ENCODE measurements around the gene ANKRD22.
"Not testable (repeated sequence)": the region's sequence is repeated elsewhere in the genome, so short reads cannot be mapped to it uniquely, and the experiment has no call there.

The ANKRD22 gene

DNA sequence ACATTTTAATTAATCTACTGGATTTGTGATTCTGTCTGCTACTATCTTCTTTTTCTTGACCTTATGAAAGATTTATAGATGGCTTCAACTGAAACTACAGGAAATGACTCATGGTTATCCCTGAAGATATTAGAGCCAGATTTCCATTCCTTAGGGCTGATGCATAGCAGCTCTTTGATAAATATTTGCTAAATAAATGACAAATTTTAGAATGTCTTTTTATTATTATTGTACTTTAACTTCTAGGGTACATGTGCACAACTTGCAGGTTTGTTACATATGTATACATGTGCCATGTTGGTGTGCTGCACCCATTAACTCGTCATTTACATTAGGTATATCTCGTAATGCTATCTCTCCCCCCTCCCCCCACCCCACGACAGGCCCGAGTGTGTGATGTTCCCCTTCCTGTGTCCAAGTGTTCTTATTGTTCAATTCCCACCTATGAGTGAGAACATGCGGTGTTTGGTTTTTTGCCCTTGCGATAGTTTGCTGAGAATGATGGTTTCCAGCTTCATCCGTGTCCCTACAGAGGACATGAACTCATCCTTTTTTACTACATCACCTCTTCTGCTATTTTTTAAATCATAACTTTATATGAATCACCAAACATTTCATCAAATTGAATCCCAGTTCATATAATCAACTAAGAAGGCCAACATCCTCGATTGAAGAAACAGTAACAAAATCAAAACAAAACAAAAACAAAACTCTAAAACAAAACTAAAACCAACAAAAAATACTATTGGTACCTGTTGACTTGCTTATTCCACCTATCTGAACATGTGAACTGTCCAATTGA lies 31.2 kb upstream of the ANKRD22 start:
- H3K4me1 Mint-ChIP-seq (ENCODE audit: low read depth), result peaks cover 84% of the 10 kb centered on the region
- peak overlapping the region; percentile 96 for H3K27ac Mint-ChIP-seq
- peaks cover 28% of the 10 kb centered on the region for H3K36me3 Mint-ChIP-seq (ENCODE audit: low read depth)
- not testable (repeated sequence) for H3K27me3 Mint-ChIP-seq, H3K9me3 Mint-ChIP-seq
- H3K4me3 Mint-ChIP-seq, result peak overlapping the region; percentile 98

DNA sequence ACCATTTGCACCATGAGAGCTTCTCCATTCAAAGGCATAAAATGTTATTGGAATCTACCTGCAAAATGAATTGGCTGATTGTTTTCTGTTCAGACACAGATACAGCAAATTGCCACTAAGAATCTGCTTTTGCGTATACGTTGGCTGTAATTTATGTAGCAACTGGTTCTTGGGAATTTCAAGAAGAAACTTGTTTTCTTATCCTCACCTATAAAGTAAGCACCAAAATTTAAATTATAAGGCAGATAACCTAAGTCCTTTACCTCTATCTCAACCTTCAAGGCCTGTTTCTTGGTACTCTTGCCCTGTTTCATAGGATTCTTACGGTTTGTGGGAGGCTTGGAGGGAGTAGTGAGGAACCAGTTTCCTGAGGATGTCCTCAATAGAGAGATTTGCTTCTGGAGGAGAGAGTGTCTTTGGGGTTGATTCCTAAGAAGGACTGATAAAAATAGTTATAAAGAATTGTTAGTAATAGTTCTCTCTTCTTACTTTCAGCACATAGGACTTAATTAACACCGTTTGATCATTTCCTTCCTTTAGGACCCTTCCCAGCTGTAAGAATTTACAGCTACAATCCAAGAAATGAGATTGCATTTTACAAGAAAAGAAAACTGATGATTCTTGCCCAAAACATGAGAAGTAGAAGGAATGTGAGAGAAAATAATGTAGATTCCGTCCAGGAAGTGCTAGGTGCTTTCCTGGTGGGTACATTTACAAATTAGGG lies 30.4 kb upstream of the ANKRD22 start:
- Mint-ChIP-seq H3K9me3 (no peaks in the 10 kb centered on the region), H3K36me3 (ENCODE audit: low read depth) (peaks cover 28% of the 10 kb centered on the region), H3K27ac (peak overlapping the region; percentile 96), H3K4me1 (ENCODE audit: low read depth) (peaks cover 81% of the 10 kb centered on the region), H3K4me3 (peak overlapping the region; percentile 98), H3K27me3 (no peaks in the 10 kb centered on the region)

DNA sequence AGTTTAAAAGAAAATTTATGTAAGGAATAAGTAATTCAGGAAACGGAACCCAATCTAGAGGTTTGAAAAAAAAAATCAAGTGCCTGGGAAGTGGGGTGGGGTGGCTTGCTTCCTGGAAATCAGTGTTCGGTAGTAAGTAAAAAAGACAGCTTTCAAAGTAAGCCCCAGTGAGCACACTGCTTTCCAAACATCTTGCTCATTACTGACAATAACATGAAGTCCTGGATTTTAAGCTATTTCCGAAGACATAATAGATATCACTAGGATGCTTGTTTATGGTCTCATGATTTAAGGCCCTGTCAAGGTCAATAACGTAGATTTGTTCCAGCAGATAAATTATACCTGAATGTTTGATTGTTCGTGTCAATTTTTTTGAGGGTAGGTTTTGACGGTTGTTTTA lies 29.7 kb upstream of the ANKRD22 start:
- Mint-ChIP-seq H3K27me3 (no peaks in the 10 kb centered on the region), H3K4me1 (ENCODE audit: low read depth) (peaks cover 73% of the 10 kb centered on the region), H3K27ac (peak overlapping the region; percentile 96), H3K4me3 (peak overlapping the region; percentile 98), H3K9me3 (no peaks in the 10 kb centered on the region), H3K36me3 (ENCODE audit: low read depth) (peaks cover 28% of the 10 kb centered on the region)

DNA sequence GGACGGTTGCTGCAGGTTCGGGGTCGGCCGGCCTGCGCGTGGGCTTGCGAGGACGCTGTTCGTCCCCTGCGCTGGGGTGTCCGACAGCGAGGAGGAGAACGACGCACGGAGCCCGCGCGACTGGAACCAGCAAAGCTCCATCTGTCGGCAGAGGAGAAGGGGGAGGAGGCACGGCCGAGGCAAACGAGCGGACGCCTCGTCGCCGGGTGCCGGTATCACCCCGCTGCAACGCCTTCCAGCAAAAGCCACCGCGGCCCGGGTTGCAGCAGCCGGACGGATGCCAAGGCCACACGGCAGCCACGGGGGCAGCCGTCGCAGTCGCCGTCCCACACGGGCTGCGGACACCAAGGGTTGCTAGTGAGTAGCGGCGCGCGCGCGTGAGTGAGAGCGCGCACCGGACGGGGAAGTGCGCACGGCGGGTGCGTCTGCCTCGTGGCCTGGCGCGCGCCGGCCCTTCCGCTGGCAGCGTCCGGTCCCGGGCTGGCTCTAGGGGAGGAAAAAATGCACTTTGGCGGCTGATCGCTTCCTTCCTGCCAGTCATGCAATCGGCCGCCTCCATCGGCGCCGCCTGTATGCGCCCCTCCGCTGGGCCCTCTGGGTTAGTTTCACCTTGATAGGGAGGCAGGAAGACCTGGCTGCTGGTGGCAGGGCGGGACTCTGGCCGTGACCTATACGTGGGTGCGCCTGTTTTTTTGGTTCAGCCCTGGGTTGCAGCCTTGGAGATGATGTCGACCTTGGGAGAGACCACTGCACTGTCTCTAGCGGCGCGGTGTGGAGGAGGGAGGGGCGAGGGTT lies 28.8 kb upstream of the ANKRD22 start:
- Mint-ChIP-seq H3K36me3 (ENCODE audit: low read depth) (peaks cover 28% of the 10 kb centered on the region), H3K27me3 (no peaks in the 10 kb centered on the region), H3K4me1 (ENCODE audit: low read depth) (peaks cover 65% of the 10 kb centered on the region), H3K27ac (peak overlapping the region; percentile 96), H3K9me3 (no peaks in the 10 kb centered on the region), H3K4me3 (peak overlapping the region; percentile 98)

DNA sequence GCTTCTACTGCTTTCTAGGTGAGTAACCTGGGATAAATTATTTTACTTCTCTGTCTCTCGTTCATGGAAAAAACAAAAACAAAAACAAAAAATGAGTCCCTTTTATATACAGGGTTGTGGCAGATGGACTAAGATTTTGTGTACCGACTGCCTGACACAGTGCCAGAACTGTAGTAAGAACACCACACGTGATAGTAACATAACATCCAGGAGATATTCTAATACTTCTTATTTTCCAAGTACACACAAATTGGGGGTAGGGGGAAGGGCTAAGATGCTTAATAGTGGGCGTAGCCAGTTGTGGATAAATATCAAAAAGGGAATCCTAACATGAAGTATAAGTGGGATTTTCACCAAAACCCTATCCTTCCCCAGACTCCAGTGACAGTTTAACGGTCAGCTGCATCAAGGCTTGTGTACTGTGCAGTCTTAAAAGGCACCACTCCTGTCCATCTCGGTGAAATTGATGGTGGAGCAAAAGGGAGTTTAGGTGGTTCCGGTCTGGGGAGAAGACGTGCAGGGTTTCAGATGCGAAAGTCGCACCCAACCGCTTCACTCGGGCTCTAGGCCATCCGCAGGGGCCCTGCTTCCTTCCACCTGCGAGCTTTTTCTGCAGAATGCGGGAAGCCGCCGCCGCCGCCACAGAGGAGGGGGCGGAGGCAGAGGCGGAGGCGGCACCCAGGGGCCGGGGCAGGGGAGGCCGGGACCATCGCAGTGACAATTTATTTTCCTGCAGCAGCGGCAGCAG lies 28.1 kb upstream of the ANKRD22 start, which contains the start of gene STAMBPL1:
Gene STAMBPL1 (plus strand): TSS at position 712 of the 748 bp plus-strand sequence. CDS start 21,464 bp downstream, outside the sequence.
- Mint-ChIP-seq H3K36me3 (ENCODE audit: low read depth) (peaks cover 23% of the 10 kb centered on the region), H3K4me1 (ENCODE audit: low read depth) (peaks cover 57% of the 10 kb centered on the region), H3K27ac (peak within 1 kb of the TSS; percentile 96), H3K9me3 (no peaks in the 10 kb centered on the region), H3K27me3 (peaks cover 2% of the 10 kb centered on the region), H3K4me3 (peak within 1 kb of the TSS; percentile 98)

DNA sequence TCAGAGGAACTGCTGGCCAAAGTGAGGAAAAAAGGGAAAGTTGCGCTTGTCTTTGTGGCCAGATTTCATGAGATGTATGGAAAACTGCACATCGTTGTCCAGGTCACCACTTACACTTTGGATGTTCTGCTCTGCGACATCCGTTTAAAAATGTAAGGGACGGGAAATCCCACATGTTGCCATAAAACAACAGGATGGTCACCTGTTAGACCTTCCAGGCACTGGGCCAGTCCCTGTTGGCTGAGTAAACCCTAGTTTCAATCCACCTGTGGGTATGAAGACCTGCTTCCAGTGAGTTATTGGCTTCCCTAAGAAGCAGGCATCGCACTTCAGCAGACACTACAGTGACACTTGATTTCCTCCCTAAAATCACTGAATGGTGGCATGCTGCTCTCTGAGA lies 25.7 kb upstream of the ANKRD22 start:
- H3K36me3 Mint-ChIP-seq (ENCODE audit: low read depth), result peaks cover 9% of the 10 kb centered on the region
- no peak overlapping the region for H3K27ac Mint-ChIP-seq
- H3K27me3 Mint-ChIP-seq, result peaks cover 4% of the 10 kb centered on the region
- no peaks in the 10 kb centered on the region for H3K9me3 Mint-ChIP-seq
- H3K4me3 Mint-ChIP-seq, result no peak overlapping the region
- peaks cover 33% of the 10 kb centered on the region for H3K4me1 Mint-ChIP-seq (ENCODE audit: low read depth)

DNA sequence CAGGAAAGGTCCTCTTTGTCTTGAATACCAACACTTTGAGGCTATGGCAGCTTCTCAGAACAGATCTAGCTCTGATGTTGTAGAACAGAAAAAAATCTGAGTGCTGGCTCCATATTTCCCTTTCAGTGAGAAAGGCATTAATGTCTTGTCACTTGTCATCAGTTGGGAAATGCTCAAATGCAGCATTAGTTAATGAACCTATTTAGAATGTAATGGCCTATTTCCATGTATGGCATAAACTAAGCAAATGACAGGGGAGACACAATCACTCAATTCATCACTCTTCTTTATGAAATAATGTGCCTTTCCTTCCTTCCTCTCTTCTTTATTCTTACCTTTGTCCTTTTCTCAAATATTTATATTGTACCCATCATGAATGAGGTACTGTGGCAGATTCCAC lies 23.4 kb upstream of the ANKRD22 start:
- H3K4me3 Mint-ChIP-seq, result no peak overlapping the region
- H3K4me1 Mint-ChIP-seq (ENCODE audit: low read depth), result peaks cover 21% of the 10 kb centered on the region
- no peak overlapping the region for H3K27ac Mint-ChIP-seq
- peaks cover 4% of the 10 kb centered on the region for H3K27me3 Mint-ChIP-seq
- no peaks in the 10 kb centered on the region for H3K36me3 Mint-ChIP-seq (ENCODE audit: low read depth)
- H3K9me3 Mint-ChIP-seq, result no peaks in the 10 kb centered on the region

DNA sequence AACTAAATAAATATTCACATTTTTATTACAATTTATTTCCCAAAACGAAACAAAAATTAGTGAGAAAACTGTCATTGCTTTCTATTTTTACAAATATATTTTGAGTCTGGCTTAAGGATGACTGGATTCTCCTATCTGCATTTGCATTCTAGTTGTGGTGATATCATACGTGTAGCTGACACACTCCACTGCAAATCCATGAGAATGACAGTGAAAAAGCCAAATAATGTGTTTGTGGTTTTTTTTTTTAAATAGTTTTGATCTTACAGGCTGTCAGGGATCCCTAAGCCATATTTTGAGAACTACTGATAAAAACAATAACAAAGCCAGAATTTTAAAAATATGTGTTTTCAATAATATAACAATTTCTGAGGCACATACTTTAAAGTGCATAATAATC lies 22.6 kb upstream of the ANKRD22 start:
- Mint-ChIP-seq H3K4me3 (no peak overlapping the region), H3K27ac (no peak overlapping the region), H3K9me3 (no peaks in the 10 kb centered on the region)

DNA sequence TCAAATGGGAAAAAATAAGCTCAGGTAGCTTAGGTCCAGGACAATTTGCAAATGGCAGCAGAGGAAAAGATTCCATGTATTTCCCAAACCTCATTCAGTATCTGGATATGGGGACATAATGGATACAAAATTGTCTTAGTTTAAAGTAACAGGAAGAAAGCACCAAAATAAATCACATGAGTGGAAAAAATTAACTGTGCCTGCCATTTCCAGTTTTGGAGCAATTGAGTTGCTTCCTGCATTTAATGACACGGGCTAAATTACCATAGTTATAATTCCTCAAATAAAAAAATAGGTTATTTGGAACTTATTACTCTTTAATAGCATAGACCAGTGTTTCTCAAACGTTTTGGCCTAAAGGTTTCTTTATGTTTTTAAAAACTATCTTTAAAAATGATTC lies 22.1 kb upstream of the ANKRD22 start:
- Mint-ChIP-seq H3K9me3 (no peaks in the 10 kb centered on the region), H3K36me3 (ENCODE audit: low read depth) (no peaks in the 10 kb centered on the region), H3K27me3 (peaks cover 4% of the 10 kb centered on the region), H3K4me1 (ENCODE audit: low read depth) (peaks cover 9% of the 10 kb centered on the region), H3K27ac (no peak overlapping the region), H3K4me3 (no peak overlapping the region)

More for the DNA sequence above, 22.6 kb upstream of the ANKRD22 start:
- Mint-ChIP-seq H3K36me3 (ENCODE audit: low read depth) (no peaks in the 10 kb centered on the region), H3K4me1 (ENCODE audit: low read depth) (peaks cover 14% of the 10 kb centered on the region), H3K27me3 (peaks cover 4% of the 10 kb centered on the region)

DNA sequence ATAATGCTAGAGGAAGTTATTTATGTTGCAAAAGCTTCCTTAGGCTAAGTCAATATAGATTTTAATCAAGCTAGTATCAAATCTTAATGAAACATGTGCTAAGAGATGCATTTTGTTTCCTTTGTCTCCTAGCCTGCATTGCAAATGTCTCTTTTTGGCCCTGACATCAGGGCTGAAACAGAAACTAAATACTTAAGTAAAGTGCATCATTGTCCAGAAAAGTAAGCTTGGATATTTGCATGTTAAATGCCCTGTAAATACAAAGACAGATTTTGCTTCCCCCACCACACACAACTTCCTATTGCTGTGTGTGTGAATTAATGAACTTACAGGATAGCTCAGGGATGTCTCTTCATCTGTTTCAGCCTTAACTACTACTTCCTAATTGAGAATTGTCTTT lies 18.4 kb upstream of the ANKRD22 start:
- Mint-ChIP-seq H3K4me3 (no peak overlapping the region), H3K9me3 (no peaks in the 10 kb centered on the region), H3K36me3 (ENCODE audit: low read depth) (no peaks in the 10 kb centered on the region), H3K27ac (no peak overlapping the region), H3K4me1 (ENCODE audit: low read depth) (no peaks in the 10 kb centered on the region), H3K27me3 (peaks cover 4% of the 10 kb centered on the region)

DNA sequence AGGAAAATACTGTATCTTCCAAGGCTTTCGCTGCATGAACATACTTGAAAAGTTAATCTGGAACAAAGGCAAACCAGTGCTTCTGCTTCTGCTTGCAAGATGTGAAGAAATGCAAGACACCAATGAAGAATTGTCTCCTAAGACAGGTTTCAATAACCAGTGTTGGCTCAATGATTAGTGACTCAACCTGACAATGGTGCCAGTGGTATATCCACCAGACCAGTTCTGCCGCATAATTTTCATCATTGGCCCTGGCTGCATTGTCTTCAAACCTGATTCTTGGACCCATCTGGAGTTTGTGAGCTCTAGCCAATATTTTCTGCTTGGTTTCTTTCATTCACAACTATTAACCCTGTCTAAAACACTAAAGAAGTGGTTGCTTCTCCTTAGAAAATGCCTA lies 14.8 kb upstream of the ANKRD22 start:
- Mint-ChIP-seq H3K4me3 (no peak overlapping the region), H3K36me3 (ENCODE audit: low read depth) (no peaks in the 10 kb centered on the region), H3K27me3 (peaks cover 12% of the 10 kb centered on the region), H3K4me1 (ENCODE audit: low read depth) (no peaks in the 10 kb centered on the region), H3K27ac (no peak overlapping the region), H3K9me3 (no peaks in the 10 kb centered on the region)

DNA sequence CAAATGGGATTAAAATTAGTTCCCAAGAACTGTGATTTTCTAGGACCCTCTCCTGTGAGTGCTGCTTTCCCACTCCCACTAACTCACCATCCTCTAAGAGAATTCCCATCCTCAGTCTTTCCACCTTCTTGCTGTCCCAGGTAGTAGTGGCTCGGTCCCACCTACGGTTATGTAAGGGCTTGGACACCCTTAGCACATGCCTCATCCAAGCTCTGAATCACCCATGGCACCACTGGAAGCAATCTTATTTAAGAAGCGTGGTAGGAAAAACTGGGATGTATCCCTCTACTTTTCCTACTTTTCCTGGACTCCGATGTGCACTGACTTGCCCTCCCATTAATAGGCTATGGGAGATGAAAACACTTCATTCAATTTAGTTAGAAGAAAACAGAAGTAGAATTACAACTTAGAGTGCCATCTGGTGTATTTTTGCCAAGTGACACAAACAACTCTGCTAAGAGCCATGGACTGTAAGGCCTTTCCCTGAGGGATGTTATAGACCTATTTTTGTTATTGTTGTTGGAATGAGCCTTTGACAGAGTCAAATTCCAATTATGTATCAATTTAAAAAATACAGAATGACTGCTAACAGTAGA lies 13.7 kb upstream of the ANKRD22 start:
- H3K36me3 Mint-ChIP-seq (ENCODE audit: low read depth), result no peaks in the 10 kb centered on the region
- H3K27me3 Mint-ChIP-seq, result peaks cover 12% of the 10 kb centered on the region
- H3K4me1 Mint-ChIP-seq (ENCODE audit: low read depth), result peaks cover 5% of the 10 kb centered on the region
- H3K4me3 Mint-ChIP-seq, result no peak overlapping the region
- H3K27ac Mint-ChIP-seq, result no peak overlapping the region
- no peaks in the 10 kb centered on the region for H3K9me3 Mint-ChIP-seq

DNA sequence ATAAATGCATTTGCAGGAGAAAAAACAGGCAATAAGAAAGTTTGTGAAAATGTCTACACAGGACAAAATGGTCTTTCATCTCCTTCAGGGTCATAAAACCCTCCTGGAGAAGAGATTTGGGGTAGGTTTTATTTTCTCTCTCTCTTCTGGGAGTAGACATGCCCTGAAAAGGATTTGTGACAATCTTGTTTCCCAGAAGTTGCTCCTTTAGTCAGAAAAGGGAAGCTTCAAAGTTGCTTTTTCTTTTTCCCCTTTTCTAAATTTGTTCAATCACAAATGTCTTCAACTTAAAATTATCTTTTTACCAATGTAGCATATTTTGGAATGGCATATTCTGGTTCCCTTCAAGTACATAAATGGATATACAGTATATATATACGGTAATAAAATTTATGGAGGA lies 9.4 kb upstream of the ANKRD22 start:
- Mint-ChIP-seq H3K27ac (no peak overlapping the region), H3K4me3 (no peak overlapping the region), H3K27me3 (peaks cover 12% of the 10 kb centered on the region), H3K4me1 (ENCODE audit: low read depth) (peaks cover 23% of the 10 kb centered on the region), H3K9me3 (no peaks in the 10 kb centered on the region), H3K36me3 (ENCODE audit: low read depth) (no peaks in the 10 kb centered on the region)

DNA sequence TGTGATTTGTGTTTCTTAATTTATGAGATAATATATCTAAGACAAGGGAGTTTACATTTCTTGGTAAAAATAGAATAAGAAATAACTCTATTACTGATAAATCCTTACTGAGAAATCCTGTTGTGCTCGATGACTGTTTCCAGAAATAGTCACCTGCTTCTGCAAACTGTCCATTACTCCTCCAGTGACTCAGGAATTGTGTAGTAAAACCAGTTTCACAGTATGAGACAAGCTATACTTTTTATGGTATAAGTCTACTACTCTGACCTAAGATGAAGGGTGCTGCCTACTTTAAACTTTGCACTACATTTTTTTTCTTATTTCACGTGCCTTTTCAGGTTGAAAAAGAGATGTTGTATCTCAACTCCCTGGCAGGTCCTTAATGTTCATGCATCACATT lies 6.8 kb upstream of the ANKRD22 start:
- Mint-ChIP-seq H3K27me3 (peaks cover 10% of the 10 kb centered on the region), H3K4me1 (ENCODE audit: low read depth) (peaks cover 26% of the 10 kb centered on the region), H3K36me3 (ENCODE audit: low read depth) (no peaks in the 10 kb centered on the region), H3K9me3 (no peaks in the 10 kb centered on the region), H3K27ac (no peak overlapping the region), H3K4me3 (no peak overlapping the region)
